ENCODE measurements around the gene PRR30. TPM values are rescaled to one million over a fixed set of nuclear protein-coding genes. Genes with fewer than 3 reads are reported as not detected.
"Not testable (repeated sequence)": the region's sequence is repeated elsewhere in the genome, so short reads cannot be mapped to it uniquely, and the experiment has no call there.

Gene PRR30
- not detected in 2 replicates for total RNA-seq

- H3K4me3 Mint-ChIP-seq = no peak within 1 kb of the TSS
- H3K9me3 Mint-ChIP-seq = no peaks in the 10 kb centered on the region
- H3K27me3 Mint-ChIP-seq (ENCODE audit: insufficient read depth) = peaks cover 24% of the 10 kb centered on the region
- H3K27ac Mint-ChIP-seq = no peak within 1 kb of the TSS
- no peak for DNase-seq (ENCODE audit: low spot score)
- H3K36me3 Mint-ChIP-seq (ENCODE audit: low read depth) = peaks cover 2% of the 10 kb centered on the region
- H3K4me1 Mint-ChIP-seq (ENCODE audit: low read depth) = no peaks in the 10 kb centered on the region
- intact Hi-C loops (cut with micrococcal nuclease) = no loop called here
Measured at GRCh38 chr2:27139310-27139709, at the start of gene PRR30. PRR30 (minus strand) TSS chr2:27139410; CDS start chr2:27138329, 1,081 bp downstream.

DNA sequence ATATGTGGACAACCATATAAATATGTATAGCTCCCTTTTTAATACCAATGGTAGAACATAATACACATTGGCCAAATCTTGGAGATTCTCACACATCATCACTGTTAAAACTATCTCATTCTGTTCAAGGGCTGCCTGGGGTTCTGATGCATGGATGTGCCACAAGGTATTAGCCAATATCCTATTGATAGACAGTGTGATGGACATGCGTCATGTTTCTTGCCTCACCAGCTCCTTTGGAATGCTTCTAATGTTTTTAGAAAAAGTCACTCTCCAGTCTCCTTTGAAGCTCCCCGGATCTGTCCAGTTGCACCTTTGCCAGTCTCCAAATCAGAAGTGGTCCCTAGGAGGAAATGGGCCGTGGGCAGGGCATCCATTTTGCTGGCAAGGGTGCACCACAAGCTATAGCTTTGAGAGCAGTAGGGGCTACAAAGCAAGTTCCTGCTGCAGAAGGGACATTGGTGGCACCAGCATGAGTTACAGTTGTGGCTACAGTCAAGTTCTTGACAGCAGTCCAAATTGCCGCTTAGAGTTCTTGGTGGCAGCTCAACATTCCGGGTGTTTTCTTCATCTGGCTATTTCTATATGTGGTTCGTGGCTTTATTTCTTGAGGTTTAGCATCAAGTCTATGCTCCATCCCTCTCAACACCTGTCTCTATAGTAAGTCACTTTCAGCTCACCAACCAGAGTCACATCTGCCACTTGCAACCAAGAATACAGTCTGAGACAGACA is 47.6 kb upstream of the PRR30 start:
- Mint-ChIP-seq H3K9me3 (no peaks in the 10 kb centered on the region), H3K27ac (no peak overlapping the region), H3K36me3 (ENCODE audit: low read depth) (no peaks in the 10 kb centered on the region), H3K27me3 (ENCODE audit: insufficient read depth) (peaks cover 14% of the 10 kb centered on the region), H3K4me1 (ENCODE audit: low read depth) (no peaks in the 10 kb centered on the region), H3K4me3 (no peak overlapping the region)
- DNase-seq (ENCODE audit: low spot score) = no peak
- intact Hi-C loops (cut with micrococcal nuclease) = no loop called here

DNA sequence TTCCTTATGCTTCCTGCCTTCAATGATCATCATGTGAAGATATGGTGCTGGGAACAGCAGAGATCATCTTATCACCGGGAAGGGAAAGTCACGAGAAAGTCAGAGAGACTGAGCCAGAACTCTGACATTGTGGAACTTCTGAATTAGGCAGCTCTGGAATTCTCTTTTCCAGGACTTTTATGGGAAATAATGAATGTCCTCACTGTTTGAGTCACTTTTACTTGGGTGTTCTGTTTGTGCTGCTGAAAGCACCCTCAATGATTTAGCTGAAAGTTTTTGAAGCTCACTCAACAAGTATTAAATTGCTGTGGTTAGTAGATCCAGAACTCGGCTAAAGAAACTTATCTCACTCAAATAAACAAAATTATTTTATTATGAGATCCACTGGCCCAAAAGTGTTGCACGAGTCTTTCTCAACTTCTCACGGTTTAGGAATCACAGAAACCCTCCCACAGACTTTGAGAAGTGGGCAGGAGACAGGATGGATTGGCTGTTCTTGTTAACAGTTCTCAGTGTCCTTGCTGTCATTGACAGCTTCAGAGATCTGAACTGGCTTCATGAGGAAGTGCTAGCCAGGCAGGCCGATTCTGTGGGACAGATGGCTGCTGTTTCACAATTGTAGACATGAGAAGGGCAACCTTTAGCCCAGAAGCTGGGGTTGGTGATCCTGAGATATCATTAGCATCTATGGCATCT is 46.3 kb upstream of the PRR30 start:
- H3K4me3 Mint-ChIP-seq = no peak overlapping the region
- H3K9me3 Mint-ChIP-seq = no peaks in the 10 kb centered on the region
- H3K27ac Mint-ChIP-seq = no peak overlapping the region
- H3K27me3 Mint-ChIP-seq (ENCODE audit: insufficient read depth) = peaks cover 21% of the 10 kb centered on the region
- no peaks in the 10 kb centered on the region for H3K4me1 Mint-ChIP-seq (ENCODE audit: low read depth)
- intact Hi-C loops (cut with micrococcal nuclease) = no loop called here
- DNase-seq (ENCODE audit: low spot score) = no peak
- no peaks in the 10 kb centered on the region for H3K36me3 Mint-ChIP-seq (ENCODE audit: low read depth)

DNA sequence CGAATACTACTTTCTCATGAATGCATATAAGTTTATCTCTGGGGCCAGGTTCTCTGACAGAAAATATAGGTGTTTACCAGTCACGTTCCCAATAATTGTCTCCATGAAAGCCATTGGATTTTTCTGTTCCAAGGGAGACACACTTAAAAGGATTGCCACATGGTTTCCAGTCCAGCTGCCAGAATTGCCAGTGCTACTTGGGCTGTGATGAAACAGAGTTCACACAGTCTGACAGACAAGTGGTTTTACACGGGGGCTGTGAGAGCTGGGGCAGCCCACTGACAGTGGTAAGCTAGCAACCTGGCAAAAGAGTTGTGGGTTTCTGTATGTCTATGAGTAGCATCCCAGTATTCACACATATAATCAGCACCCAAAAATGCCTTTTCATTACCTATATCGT is 44.9 kb upstream of the PRR30 start:
- H3K9me3 Mint-ChIP-seq = no peaks in the 10 kb centered on the region
- no peak overlapping the region for H3K4me3 Mint-ChIP-seq
- intact Hi-C loops (cut with micrococcal nuclease) = no loop called here
- H3K4me1 Mint-ChIP-seq (ENCODE audit: low read depth) = peaks cover 3% of the 10 kb centered on the region
- H3K27ac Mint-ChIP-seq = no peak overlapping the region
- no peak for DNase-seq (ENCODE audit: low spot score)
- H3K27me3 Mint-ChIP-seq (ENCODE audit: insufficient read depth) = peaks cover 27% of the 10 kb centered on the region
- H3K36me3 Mint-ChIP-seq (ENCODE audit: low read depth) = no peaks in the 10 kb centered on the region

- Mint-ChIP-seq H3K27me3 (ENCODE audit: insufficient read depth) (peaks cover 32% of the 10 kb centered on the region), H3K36me3 (ENCODE audit: low read depth) (no peaks in the 10 kb centered on the region), H3K4me3 (no peak overlapping the region), H3K27ac (no peak overlapping the region), H3K9me3 (no peaks in the 10 kb centered on the region), H3K4me1 (ENCODE audit: low read depth) (peaks cover 4% of the 10 kb centered on the region)
- intact Hi-C loops (cut with micrococcal nuclease) = no loop called here
- no peak for DNase-seq (ENCODE audit: low spot score)
Measured at GRCh38 chr2:27182346-27182745, 43.1 kb upstream of the PRR30 start.

GRCh38 chr2:27179344-27180000 is 40.3 kb upstream of the PRR30 start:
- intact Hi-C loops (cut with micrococcal nuclease) = no loop called here
- no peak overlapping the region for H3K4me3 Mint-ChIP-seq
- H3K36me3 Mint-ChIP-seq (ENCODE audit: low read depth) = no peaks in the 10 kb centered on the region
- no peak for DNase-seq (ENCODE audit: low spot score)
- H3K9me3 Mint-ChIP-seq = no peaks in the 10 kb centered on the region
- H3K27ac Mint-ChIP-seq = no peak overlapping the region
- peaks cover 4% of the 10 kb centered on the region for H3K4me1 Mint-ChIP-seq (ENCODE audit: low read depth)
- H3K27me3 Mint-ChIP-seq (ENCODE audit: insufficient read depth) = peaks cover 36% of the 10 kb centered on the region

GRCh38 chr2:27178469-27178868 is 39.3 kb upstream of the PRR30 start:
- Mint-ChIP-seq H3K9me3 (no peaks in the 10 kb centered on the region), H3K27me3 (ENCODE audit: insufficient read depth) (peaks cover 34% of the 10 kb centered on the region), H3K4me3 (no peak overlapping the region), H3K27ac (no peak overlapping the region), H3K36me3 (ENCODE audit: low read depth) (no peaks in the 10 kb centered on the region), H3K4me1 (ENCODE audit: low read depth) (peaks cover 4% of the 10 kb centered on the region)
- no peak for DNase-seq (ENCODE audit: low spot score)
- intact Hi-C loops (cut with micrococcal nuclease) = no loop called here

GRCh38 chr2:27177441-27178351 is 38.5 kb upstream of the PRR30 start:
- Mint-ChIP-seq H3K4me1 (ENCODE audit: low read depth) (peaks cover 4% of the 10 kb centered on the region), H3K27ac (no peak overlapping the region), H3K27me3 (ENCODE audit: insufficient read depth) (peaks cover 33% of the 10 kb centered on the region), H3K36me3 (ENCODE audit: low read depth) (no peaks in the 10 kb centered on the region), H3K9me3 (no peaks in the 10 kb centered on the region), H3K4me3 (no peak overlapping the region)
- no peak for DNase-seq (ENCODE audit: low spot score)
- intact Hi-C loops (cut with micrococcal nuclease) = no loop called here

GRCh38 chr2:27175781-27176180 is 36.6 kb upstream of the PRR30 start:
- H3K9me3 Mint-ChIP-seq; H3K27ac Mint-ChIP-seq; H3K4me3 Mint-ChIP-seq; intact Hi-C loops (cut with micrococcal nuclease); H3K36me3 Mint-ChIP-seq (ENCODE audit: low read depth); H3K4me1 Mint-ChIP-seq (ENCODE audit: low read depth); DNase-seq (ENCODE audit: low spot score): not testable (repeated sequence)
- peaks cover 26% of the 10 kb centered on the region for H3K27me3 Mint-ChIP-seq (ENCODE audit: insufficient read depth)

DNA sequence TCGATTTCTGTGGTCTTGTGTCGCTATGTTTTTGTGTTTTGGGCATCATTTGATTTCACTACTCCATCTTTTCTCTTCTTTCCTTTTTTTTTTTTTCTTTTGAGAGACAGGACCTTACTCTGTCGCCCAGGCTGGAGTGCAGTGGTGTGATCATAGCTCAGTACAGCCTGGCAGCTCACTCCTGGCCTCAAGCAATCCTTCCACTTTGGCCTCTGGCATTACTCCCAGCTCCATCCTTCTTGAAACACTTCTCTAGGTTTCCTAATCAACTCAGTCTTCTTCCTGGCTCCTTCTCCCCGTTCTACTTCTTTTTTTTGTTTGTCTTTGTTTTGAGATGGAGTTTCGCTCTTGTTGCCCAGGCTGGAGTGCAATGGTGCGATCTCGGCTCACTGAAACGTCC is 36.1 kb upstream of the PRR30 start:
- H3K4me3 Mint-ChIP-seq = no peak overlapping the region
- no peaks in the 10 kb centered on the region for H3K9me3 Mint-ChIP-seq
- H3K4me1 Mint-ChIP-seq (ENCODE audit: low read depth) = peaks cover 4% of the 10 kb centered on the region
- H3K27me3 Mint-ChIP-seq (ENCODE audit: insufficient read depth) = peaks cover 31% of the 10 kb centered on the region
- H3K36me3 Mint-ChIP-seq (ENCODE audit: low read depth) = no peaks in the 10 kb centered on the region
- intact Hi-C loops (cut with micrococcal nuclease) = no loop called here
- no peak overlapping the region for H3K27ac Mint-ChIP-seq
- DNase-seq (ENCODE audit: low spot score) = no peak

DNA sequence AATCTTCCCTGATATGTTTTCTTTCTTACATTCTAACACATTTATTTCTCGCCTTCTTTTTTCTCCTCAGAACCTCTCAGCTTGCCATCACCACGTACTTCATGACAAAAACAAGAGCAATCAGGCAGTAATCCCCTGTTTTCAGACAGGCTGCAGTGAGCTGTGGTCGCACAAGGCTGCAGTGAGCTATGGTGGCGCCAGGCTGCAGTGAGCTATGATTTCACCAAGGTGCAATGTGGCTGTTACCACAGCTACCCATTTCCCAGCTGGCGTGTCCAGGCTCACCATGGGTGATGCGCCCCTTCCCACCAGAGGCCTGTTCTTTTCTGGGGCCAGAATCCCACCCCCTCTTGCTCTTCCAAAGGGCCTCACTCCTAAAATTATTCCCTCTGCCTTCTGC is 35.4 kb upstream of the PRR30 start:
- intact Hi-C loops (cut with micrococcal nuclease) = no loop called here

GRCh38 chr2:27171351-27171848 is 32.2 kb upstream of the PRR30 start:
- H3K27ac Mint-ChIP-seq = no peak overlapping the region
- no peaks in the 10 kb centered on the region for H3K4me1 Mint-ChIP-seq (ENCODE audit: low read depth)
- no peaks in the 10 kb centered on the region for H3K36me3 Mint-ChIP-seq (ENCODE audit: low read depth)
- no peak for DNase-seq (ENCODE audit: low spot score)
- intact Hi-C loops (cut with micrococcal nuclease) = loop anchor here (2.0 kb wide), 1 partner anchor 45 kb away; the partner anchor contains the start of gene CAD
- H3K27me3 Mint-ChIP-seq (ENCODE audit: insufficient read depth) = peaks cover 32% of the 10 kb centered on the region
- no peak overlapping the region for H3K4me3 Mint-ChIP-seq
- H3K9me3 Mint-ChIP-seq = no peaks in the 10 kb centered on the region

More for the DNA sequence above, 35.4 kb upstream of the PRR30 start:
- Mint-ChIP-seq H3K36me3 (ENCODE audit: low read depth) (no peaks in the 10 kb centered on the region), H3K4me1 (ENCODE audit: low read depth) (peaks cover 4% of the 10 kb centered on the region), H3K27ac (no peak overlapping the region), H3K9me3 (no peaks in the 10 kb centered on the region), H3K27me3 (ENCODE audit: insufficient read depth) (peaks cover 35% of the 10 kb centered on the region), H3K4me3 (no peak overlapping the region)
- no peak for DNase-seq (ENCODE audit: low spot score)

All from activated T-helper 1 cell treated with anti-CD3 and anti-CD28 coated beads, Interleukin-12 subunit alpha, Interleukin-12 subunit beta, Interleukin-2, Interleukin-4 antibody, amounts not matched to agents 30 ng/mL and 10 ng/mL and 1 ng/mL, durations not matched to agents 14 hours and 24 hours and 36 hours (primary cell).